Hematopoietic multipotent progenitor cell treated with erythropoietin and hydrocortisone succinate and interleukin-3 and kit ligand, for 15 days (in vitro differentiated cells): ENCODE data around the gene ANKRD65.
"Not testable (repeated sequence)": the region's sequence is repeated elsewhere in the genome, so short reads cannot be mapped to it uniquely, and the experiment has no call there.

Experiments used
- DNase-seq: peaks from one replicate; pipeline ENCODE4 v3.0.0-alpha.2; 2015; ENCODE audit warnings: low spot score

The ANKRD65 gene

DNA sequence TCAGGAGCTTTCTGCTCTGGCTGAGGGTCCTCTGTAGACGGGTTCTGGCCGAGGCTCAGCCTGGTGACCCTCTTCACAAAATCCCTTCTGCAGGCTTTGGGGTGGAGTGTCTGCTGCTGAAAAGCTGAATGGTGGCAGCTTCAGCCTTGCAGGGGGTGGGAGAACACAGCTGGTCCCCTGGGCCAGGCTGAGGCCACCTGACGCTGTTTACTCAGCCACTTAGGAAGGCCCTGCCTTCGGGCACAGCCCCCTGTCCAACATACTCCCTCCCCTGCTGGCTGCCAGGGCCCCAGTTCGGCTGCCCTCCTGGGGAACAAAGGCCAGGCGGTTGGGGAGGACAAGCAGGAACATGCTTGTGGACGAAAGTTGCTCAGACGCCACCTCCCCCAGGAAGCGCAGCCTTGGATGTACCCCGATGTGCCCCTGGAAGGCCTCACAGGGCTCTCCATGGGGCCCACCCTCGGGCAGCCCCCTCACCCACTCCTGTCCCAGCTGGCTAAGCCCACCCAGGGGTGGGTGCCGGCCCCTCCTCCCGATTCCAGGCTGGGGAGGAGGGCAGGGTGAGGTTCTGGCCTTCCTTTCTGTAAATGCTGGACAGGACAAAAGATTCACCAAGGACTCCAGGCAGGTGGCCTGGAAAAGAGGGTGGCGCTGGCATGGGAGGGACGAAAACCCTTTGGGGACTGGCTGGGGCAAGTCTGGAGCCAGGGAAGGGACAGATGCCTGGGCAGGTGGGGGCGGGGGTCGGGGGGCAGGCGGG lies at the start of gene ANKRD65:
Gene ANKRD65, minus strand, starts transcription at position 130 of the 760 bp plus-strand sequence. CDS start 271 bp downstream, outside the sequence.
- no peak for DNase-seq

DNA sequence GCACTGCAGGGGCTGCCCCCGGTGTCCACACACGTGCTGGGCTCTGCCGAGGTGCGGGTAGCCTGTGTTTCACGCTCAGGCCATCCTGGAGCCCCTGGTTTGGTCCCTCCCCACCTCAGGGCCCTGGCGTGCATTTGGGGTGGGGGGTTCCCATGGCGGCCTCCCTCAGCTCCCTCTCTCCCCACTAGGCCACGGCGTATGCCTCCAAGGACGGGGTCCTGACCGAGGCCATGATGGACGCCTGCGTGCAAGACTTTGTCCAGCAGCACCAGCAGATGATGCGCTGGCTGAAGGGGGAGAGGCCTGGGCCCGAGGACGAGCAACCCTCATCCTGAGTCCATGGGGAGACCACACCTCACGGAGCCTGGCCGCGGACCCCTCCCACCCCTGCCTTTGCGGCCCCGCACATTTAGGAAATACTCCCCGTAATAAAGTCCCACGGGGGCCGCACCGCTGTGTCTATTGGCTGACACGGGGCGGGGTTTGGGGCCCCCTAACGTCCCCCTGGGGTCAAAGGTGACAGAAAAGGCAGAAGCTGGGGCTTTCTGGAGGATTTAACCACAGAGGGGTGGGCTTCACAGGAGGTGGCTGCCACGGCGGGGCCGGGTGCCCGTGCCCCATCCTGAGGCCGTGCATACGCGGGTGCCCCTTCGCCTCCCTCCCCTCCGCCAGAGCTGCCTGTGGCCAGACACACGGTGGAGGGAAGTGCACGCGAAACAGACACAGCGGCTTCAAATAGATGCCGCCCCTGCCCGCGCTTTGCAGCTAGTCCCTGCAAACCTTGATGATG lies 47.3 kb upstream of the ANKRD65 start:
- DNase-seq = not testable (repeated sequence)

- no peak for DNase-seq
Observed at GRCh38 chr1:1463312-1463711, 42.2 kb upstream of the ANKRD65 start.

DNA sequence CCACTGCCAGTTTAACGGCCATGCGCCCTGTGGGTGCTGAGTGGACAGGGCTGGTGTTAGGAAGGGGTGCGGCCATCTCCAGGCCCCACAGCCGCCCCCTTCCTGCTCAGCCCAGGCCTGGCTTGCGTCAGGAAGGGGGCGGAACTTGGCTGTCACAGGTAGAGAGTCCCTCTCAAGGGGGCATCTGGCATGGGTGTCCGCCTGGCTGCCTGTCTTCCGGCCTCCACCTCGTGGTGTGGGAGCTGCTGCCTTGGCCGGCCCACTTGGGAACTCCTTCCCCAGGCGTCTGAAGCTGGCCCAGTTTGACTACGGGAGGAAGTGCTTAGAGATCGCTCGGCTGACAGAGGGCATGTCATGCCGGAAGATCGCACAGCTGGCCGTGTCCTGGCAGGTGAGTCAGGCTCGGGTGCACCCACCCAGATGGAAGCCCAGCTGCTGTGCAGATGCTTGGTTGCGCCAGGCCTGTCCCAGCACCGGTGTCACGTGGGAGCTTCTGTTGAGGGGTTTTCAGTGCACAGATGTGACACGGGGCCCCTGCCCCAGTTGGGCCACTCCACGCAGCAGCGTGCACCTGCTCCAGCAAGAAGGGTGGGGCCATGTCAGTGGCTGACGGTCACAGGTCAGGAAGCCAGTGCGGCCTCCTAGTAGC lies 41.4 kb upstream of the ANKRD65 start:
- no peak for DNase-seq

DNA sequence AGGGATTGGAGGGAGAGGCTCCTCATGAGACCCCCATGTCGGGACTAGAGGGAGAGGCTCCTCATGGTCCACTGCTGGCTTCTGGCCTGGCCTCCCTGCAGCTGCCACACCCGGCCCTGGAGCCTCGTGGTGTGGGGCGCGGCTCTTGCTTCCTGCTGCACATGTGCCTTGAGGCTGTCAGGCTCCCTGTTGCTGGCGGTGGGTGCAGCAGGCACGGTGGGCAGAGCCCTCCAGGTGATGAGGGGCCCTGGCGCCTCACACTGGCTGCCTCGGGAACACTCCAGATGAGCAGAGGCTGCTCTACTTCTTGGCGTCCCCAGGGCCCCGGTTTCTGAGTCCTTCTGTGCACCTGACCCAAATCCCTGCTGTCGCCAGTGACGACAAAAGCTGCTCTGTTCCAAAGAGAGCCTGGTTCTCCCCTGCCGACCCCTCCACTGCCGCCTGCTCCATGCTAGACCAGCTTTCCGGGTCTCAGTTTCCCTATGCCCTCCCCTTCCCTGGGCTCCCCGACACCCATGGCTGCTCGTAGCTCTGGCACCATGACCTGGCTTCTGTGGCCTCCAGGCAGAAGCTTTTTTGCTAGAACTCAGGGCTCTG lies 40.7 kb upstream of the ANKRD65 start:
- no peak for DNase-seq

DNA sequence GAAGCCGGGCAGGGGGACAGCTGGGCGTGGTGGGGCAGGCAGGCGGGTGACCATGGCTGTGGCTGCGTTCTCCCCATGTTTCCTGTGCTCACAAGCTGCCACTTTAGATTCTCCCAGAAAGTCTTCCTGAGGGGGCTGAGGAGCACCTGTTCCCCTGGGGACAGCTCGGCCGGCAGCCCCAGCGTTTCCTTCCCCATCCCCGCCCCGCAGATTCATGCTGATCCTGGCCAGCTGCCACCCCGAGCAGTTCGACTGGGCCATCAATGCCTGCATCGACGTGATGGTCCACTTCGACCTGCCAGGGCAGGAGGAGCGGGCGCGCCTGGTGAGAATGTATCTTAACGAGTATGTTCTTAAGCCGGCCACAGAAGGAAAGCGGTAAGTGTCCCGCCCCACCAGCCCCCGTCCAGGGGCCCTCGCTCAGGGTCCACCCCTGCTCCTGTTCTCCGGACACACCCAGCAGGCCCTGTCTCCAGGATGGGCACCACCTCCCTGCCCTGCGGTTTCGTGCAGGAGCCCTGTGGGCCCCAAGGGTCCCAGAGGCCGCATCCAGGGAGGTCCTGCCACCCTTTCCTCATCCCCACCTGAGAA lies 39.6 kb upstream of the ANKRD65 start:
- no peak for DNase-seq

GRCh38 chr1:1459711-1460110 lies 38.6 kb upstream of the ANKRD65 start:
- DNase-seq = not testable (repeated sequence)

- DNase-seq = not testable (repeated sequence)
Observed at GRCh38 chr1:1459156-1459555, 38.1 kb upstream of the ANKRD65 start.

GRCh38 chr1:1456683-1457255 lies 35.7 kb upstream of the ANKRD65 start:
- not testable (repeated sequence) for DNase-seq

DNA sequence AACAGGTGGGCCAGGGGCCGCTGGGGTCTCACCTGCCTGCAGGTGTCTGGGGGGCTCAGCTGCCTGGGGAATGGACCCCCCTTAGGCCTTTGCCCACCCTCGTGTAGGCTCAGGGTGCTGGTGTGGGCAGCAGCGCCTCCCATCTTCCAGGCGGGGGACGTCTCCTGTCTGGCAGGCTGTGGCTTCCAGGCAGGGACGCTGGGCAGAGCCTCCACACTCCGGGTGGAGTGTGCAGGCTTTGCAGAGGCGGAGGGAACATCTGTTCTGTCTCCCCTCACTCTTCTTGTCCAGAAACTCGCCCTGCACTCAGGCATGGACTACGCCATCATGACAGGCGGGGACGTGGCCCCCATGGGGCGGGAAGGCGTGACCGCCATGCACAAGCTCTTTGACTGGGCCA lies 34.9 kb upstream of the ANKRD65 start:
- not testable (repeated sequence) for DNase-seq

- DNase-seq = no peak
Observed at GRCh38 chr1:1455366-1455884, 34.3 kb upstream of the ANKRD65 start.

DNA sequence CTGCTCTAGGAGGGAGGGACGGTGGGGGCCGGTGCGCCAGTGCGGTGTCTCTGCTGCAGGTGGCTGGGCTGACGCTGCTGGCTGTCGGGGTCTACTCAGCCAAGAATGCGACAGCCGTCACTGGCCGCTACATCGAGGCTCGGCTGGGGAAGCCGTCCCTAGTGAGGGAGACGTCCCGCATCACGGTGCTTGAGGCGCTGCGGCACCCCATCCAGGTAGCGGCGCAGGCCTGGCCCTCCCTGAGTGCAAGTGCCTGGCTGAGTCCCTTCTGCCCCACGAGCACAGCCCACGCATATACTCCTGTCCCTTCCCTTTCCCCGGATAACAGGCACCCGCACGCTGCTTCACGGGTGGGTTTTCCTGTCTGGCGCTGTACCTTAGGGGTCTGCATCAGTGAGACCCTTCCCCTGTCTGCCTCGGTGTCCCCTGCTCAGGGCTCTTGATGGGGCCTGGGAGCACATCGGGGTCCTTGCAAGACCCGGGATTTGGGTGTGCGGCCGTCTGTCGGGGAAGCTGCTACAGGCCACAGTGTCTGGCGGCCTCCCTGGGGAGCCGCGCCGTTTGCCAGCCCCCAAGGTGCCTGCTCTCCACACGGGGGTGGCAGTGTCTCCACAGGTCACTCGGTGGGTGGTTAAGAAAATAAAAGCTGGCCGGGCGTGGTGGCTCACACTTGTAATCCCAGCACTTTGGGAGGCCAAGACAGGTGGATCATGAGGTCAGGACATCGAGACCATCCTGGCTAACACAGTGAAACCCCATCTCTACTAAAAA lies 33.4 kb upstream of the ANKRD65 start:
- DNase-seq = not testable (repeated sequence)

- no peak for DNase-seq
Observed at GRCh38 chr1:1452882-1453281, 31.8 kb upstream of the ANKRD65 start.

DNA sequence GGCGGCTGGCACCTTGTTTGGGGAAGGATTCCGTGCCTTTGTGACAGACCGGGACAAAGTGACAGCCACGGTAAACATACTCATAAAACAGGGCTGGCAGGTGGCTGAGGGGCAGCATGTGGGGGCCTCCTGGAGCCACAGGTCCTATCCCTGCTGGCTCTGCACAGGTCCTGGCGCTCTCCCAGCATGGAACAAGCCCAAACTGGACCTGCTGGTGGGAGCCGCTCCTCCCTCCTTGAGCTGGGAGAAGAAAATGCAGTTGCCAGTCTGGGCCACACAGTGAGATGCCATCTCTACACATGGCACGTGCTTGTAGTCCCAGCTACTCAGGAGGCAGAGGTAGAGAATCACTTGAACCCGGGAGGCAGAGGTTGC lies 31.3 kb upstream of the ANKRD65 start:
- DNase-seq = not testable (repeated sequence)

GRCh38 chr1:1451696-1452364 lies 30.8 kb upstream of the ANKRD65 start:
- no peak for DNase-seq

DNA sequence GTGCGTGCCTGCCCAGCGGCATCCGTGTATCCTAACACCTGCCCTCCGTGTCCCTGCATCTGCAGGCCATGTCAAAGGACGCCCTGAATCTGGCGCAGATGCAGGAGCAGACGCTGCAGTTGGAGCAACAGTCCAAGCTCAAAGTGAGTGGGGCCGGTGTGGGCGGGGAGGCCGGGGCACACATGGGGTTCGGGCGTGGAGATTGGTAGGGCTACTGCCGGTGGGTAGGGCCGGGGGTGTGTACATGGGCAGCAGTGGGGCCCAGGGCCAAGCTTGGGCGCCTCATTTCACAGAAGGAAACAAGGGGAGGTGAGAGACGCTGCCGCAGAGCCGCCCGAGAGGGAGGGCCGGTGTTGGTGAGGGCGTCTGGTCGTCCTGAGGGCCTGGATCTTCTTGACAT lies 29.5 kb upstream of the ANKRD65 start:
- DNase-seq = not testable (repeated sequence)

GRCh38 chr1:1449099-1449739 lies 28.1 kb upstream of the ANKRD65 start, which contains the start of gene ATAD3C:
Gene ATAD3C (plus strand): TSS chr1:1449689. CDS start chr1:1450684, 995 bp downstream.
- no peak for DNase-seq

DNA sequence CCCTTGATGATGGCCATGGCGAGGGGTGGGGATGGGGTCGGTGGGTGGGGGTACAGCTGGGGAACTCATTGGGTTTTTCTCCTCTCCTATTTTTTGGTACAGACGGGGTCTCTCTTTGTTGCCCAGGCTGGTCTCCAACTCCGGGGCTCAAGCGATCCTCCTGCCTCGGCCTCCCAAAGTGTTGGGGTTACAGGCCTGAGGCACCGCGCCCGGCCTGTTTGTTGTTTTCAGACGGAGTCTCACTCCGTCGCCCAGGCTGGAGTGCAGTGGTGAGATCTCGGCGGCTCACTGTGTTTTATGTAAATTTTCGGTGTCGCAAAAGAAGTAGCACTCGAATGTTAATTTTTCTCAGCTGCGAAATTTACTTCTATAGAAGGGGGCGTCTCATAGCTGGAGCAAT lies 25.6 kb upstream of the ANKRD65 start:
- not testable (repeated sequence) for DNase-seq

GRCh38 chr1:1442069-1442770 lies 21.1 kb upstream of the ANKRD65 start:
- DNase-seq = no peak
